Central memory CD8-positive, alpha-beta T cell (primary cell): Measurements from ENCODE around the gene OXT.

Experiments
- ATAC-seq: fragments of 150-1000 bp; cut with Tn5 transposase; replicated peaks from 2 replicates; pipeline ENCODE4 v1.10.0; 2022; ENCODE audit warnings: mild to moderate bottlenecking, moderate FRiP score, moderate number of reproducible peaks; ENCODE audit not compliant: poor library complexity, severe bottlenecking; ENCODE audit errors: extremely low read depth
- DNase-seq, 2 donors: peaks; one replicate each; pipeline ENCODE4 v3.0.0; 2021; ENCODE audit warnings: low spot score in 2 of 2
- H3K27ac Mint-ChIP-seq: one replicate; pipeline ENCODE4 v1.8.0; 2022; ENCODE audit warnings: low read depth, mild to moderate bottlenecking, moderate library complexity, mixed read lengths
- H3K27me3 Mint-ChIP-seq: one replicate; pipeline ENCODE4 v1.8.0; 2022; ENCODE audit warnings: mixed read lengths
- H3K36me3 Mint-ChIP-seq: one replicate; pipeline ENCODE4 v1.8.0; 2022; ENCODE audit warnings: mild to moderate bottlenecking, moderate library complexity, mixed read lengths; ENCODE audit not compliant: insufficient read depth
- H3K4me1 Mint-ChIP-seq: one replicate; pipeline ENCODE4 v1.8.0; 2022; ENCODE audit warnings: mixed read lengths
- H3K4me3 Mint-ChIP-seq: one replicate; pipeline ENCODE4 v1.8.0; 2022; ENCODE audit warnings: mild to moderate bottlenecking, moderate library complexity, mixed read lengths
- H3K9me3 Mint-ChIP-seq: one replicate; pipeline ENCODE4 v1.8.0; 2022; ENCODE audit warnings: mixed read lengths

OXT gene

GRCh38 chr20:3082955-3083952 is 11.8 kb downstream of the OXT start:
- ATAC-seq (peak; percentile 19), DNase-seq (no peak)
- peak overlapping the region; percentile 47 for H3K4me3 Mint-ChIP-seq
- peaks cover 66% of the 10 kb centered on the region for H3K27me3 Mint-ChIP-seq
- H3K4me1 Mint-ChIP-seq, result peaks cover 12% of the 10 kb centered on the region
- H3K9me3 Mint-ChIP-seq, result no peaks in the 10 kb centered on the region
- no peaks in the 10 kb centered on the region for H3K36me3 Mint-ChIP-seq
- H3K27ac Mint-ChIP-seq, result no peak overlapping the region

GRCh38 chr20:3084283-3084985 is 13.0 kb downstream of the OXT start, which contains the start of gene AVP:
AVP (minus strand) TSS chr20:3084724; CDS start chr20:3084674, 50 bp downstream.
- peaks cover 68% of the 10 kb centered on the region for H3K27me3 Mint-ChIP-seq
- H3K36me3 Mint-ChIP-seq, result no peaks in the 10 kb centered on the region
- H3K27ac Mint-ChIP-seq, result no peak within 1 kb of the TSS
- H3K4me1 Mint-ChIP-seq, result peaks cover 12% of the 10 kb centered on the region
- no peaks in the 10 kb centered on the region for H3K9me3 Mint-ChIP-seq
- DNase-seq (no peak), ATAC-seq (no peak)
- H3K4me3 Mint-ChIP-seq, result peak within 1 kb of the TSS; percentile 47

GRCh38 chr20:3084986-3085360 is 13.6 kb downstream of the OXT start:
- DNase-seq (no peak), ATAC-seq (no peak)
- Mint-ChIP-seq H3K4me3 (no peak overlapping the region), H3K4me1 (peaks cover 12% of the 10 kb centered on the region), H3K36me3 (no peaks in the 10 kb centered on the region), H3K9me3 (no peaks in the 10 kb centered on the region), H3K27ac (no peak overlapping the region), H3K27me3 (peaks cover 68% of the 10 kb centered on the region)

GRCh38 chr20:3085571-3086072 is 14.2 kb downstream of the OXT start:
- peaks cover 12% of the 10 kb centered on the region for H3K4me1 Mint-ChIP-seq
- no peak for DNase-seq
- no peak for ATAC-seq
- H3K27me3 Mint-ChIP-seq, result peaks cover 68% of the 10 kb centered on the region
- no peak overlapping the region for H3K4me3 Mint-ChIP-seq
- H3K27ac Mint-ChIP-seq, result no peak overlapping the region
- H3K36me3 Mint-ChIP-seq, result no peaks in the 10 kb centered on the region
- H3K9me3 Mint-ChIP-seq, result no peaks in the 10 kb centered on the region

- H3K27ac Mint-ChIP-seq, result no peak overlapping the region
- H3K4me1 Mint-ChIP-seq, result peaks cover 11% of the 10 kb centered on the region
- no peaks in the 10 kb centered on the region for H3K9me3 Mint-ChIP-seq
- peaks cover 70% of the 10 kb centered on the region for H3K27me3 Mint-ChIP-seq
- peaks cover 2% of the 10 kb centered on the region for H3K36me3 Mint-ChIP-seq
- no peak overlapping the region for H3K4me3 Mint-ChIP-seq
- ATAC-seq (no peak), DNase-seq (no peak)
Measured at GRCh38 chr20:3088031-3088430, 16.6 kb downstream of the OXT start.

- ATAC-seq (no peak), DNase-seq (no peak)
- no peak overlapping the region for H3K4me3 Mint-ChIP-seq
- peaks cover 52% of the 10 kb centered on the region for H3K27me3 Mint-ChIP-seq
- peaks cover 6% of the 10 kb centered on the region for H3K4me1 Mint-ChIP-seq
- H3K27ac Mint-ChIP-seq, result no peak overlapping the region
- H3K9me3 Mint-ChIP-seq, result no peaks in the 10 kb centered on the region
- H3K36me3 Mint-ChIP-seq, result peaks cover 4% of the 10 kb centered on the region
Measured at GRCh38 chr20:3090565-3090964, 19.1 kb downstream of the OXT start.

- H3K9me3 Mint-ChIP-seq, result no peaks in the 10 kb centered on the region
- H3K27me3 Mint-ChIP-seq, result peaks cover 60% of the 10 kb centered on the region
- peak; percentile 39 for ATAC-seq
- peaks cover 5% of the 10 kb centered on the region for H3K36me3 Mint-ChIP-seq
- H3K4me1 Mint-ChIP-seq, result peaks cover 6% of the 10 kb centered on the region
- H3K4me3 Mint-ChIP-seq, result peak overlapping the region; percentile 74
- DNase-seq, result no peak
- H3K27ac Mint-ChIP-seq, result peak overlapping the region; percentile 85
Measured at GRCh38 chr20:3092611-3093379, 21.4 kb downstream of the OXT start.

GRCh38 chr20:3093861-3094361 is 22.5 kb downstream of the OXT start:
- no peak overlapping the region for H3K4me3 Mint-ChIP-seq
- DNase-seq (no peak), ATAC-seq (peak; percentile 33)
- no peak overlapping the region for H3K27ac Mint-ChIP-seq
- peaks cover 61% of the 10 kb centered on the region for H3K27me3 Mint-ChIP-seq
- H3K9me3 Mint-ChIP-seq, result no peaks in the 10 kb centered on the region
- H3K4me1 Mint-ChIP-seq, result peaks cover 6% of the 10 kb centered on the region
- peaks cover 5% of the 10 kb centered on the region for H3K36me3 Mint-ChIP-seq

- Mint-ChIP-seq H3K27ac (no peak overlapping the region), H3K36me3 (peaks cover 5% of the 10 kb centered on the region), H3K4me3 (no peak overlapping the region), H3K9me3 (no peaks in the 10 kb centered on the region), H3K4me1 (peaks cover 6% of the 10 kb centered on the region), H3K27me3 (peaks cover 49% of the 10 kb centered on the region)
- DNase-seq, result no peak
- ATAC-seq, result no peak
Measured at GRCh38 chr20:3094848-3095629, 23.6 kb downstream of the OXT start.

GRCh38 chr20:3100480-3100879 is 29.1 kb downstream of the OXT start:
- Mint-ChIP-seq H3K9me3 (no peaks in the 10 kb centered on the region), H3K27ac (no peak overlapping the region), H3K4me1 (peaks cover 22% of the 10 kb centered on the region), H3K27me3 (peaks cover 19% of the 10 kb centered on the region), H3K4me3 (no peak overlapping the region), H3K36me3 (peaks cover 3% of the 10 kb centered on the region)
- DNase-seq (no peak), ATAC-seq (no peak)

- Mint-ChIP-seq H3K9me3 (no peaks in the 10 kb centered on the region), H3K27ac (no peak overlapping the region), H3K36me3 (peaks cover 3% of the 10 kb centered on the region), H3K4me3 (no peak overlapping the region), H3K4me1 (peaks cover 22% of the 10 kb centered on the region), H3K27me3 (peaks cover 11% of the 10 kb centered on the region)
- DNase-seq (no peak), ATAC-seq (no peak)
Measured at GRCh38 chr20:3101251-3101650, 29.8 kb downstream of the OXT start.
